MM.1S (cell line): ENCODE data around the gene BDP1.

Experiments used
- DNase-seq: peaks from one replicate; pipeline ENCODE4 v3.0.0-alpha.2; 2015
- H2AFZ ChIP-seq: fragments of 300-600 bp; sonication (generic); 2 replicates; pipeline ENCODE4 v1.6.0; 2016; ENCODE audit warnings: antibody characterized with exemption, low read length
- H3F3A ChIP-seq: fragments of 300-600 bp; sonication (generic); 2 replicates; pipeline ENCODE4 v1.6.1; 2016; ENCODE audit warnings: mild to moderate bottlenecking, antibody characterized with exemption, low read length, moderate library complexity, mixed read lengths; ENCODE audit not compliant: insufficient read depth
- H3K27ac ChIP-seq: fragments of 300-600 bp; sonication (generic); 2 replicates; pipeline ENCODE4 v1.5.1; 2016; ENCODE audit warnings: mild to moderate bottlenecking, low read length
- H3K27me3 ChIP-seq: fragments of 300-600 bp; sonication (generic); replicated peaks from 2 replicates; pipeline ENCODE4 v1.6.0; 2016; ENCODE audit warnings: low read length; ENCODE audit not compliant: insufficient read depth
- H3K36me3 ChIP-seq: fragments of 300-600 bp; sonication (generic); replicated peaks from 2 replicates; pipeline ENCODE4 v1.6.1; 2016; ENCODE audit warnings: mild to moderate bottlenecking, low read length, mixed read lengths; ENCODE audit not compliant: insufficient read depth
- H3K4me1 ChIP-seq: fragments of 300-600 bp; sonication (generic); 2 replicates; pipeline ENCODE4 v1.6.1; 2016; ENCODE audit warnings: low read length, mixed read lengths
- H3K4me2 ChIP-seq: fragments of 300-600 bp; sonication (generic); 2 replicates; pipeline ENCODE4 v1.6.0; 2016; ENCODE audit warnings: low read depth, low read length
- H3K4me3 ChIP-seq: fragments of 300-600 bp; sonication (generic); 2 replicates; pipeline ENCODE4 v1.5.1; 2016; ENCODE audit warnings: low read length, mixed read lengths
- H3K79me2 ChIP-seq: fragments of 300-600 bp; sonication (generic); 2 replicates; pipeline ENCODE4 v1.6.1; 2016; ENCODE audit warnings: mixed run types, low read length, mixed read lengths
- H3K9ac ChIP-seq: fragments of 300-600 bp; sonication (generic); 2 replicates; pipeline ENCODE4 v1.6.1; 2016; ENCODE audit warnings: low read length, mixed read lengths
- H3K9me2 ChIP-seq: fragments of 300-600 bp; sonication (generic); replicated peaks from 2 replicates; pipeline ENCODE4 v1.6.1; 2016; ENCODE audit warnings: mild to moderate bottlenecking, low read length, mixed read lengths; ENCODE audit not compliant: insufficient read depth
- H3K9me3 ChIP-seq: fragments of 300-600 bp; sonication (generic); replicated peaks from 2 replicates; pipeline ENCODE4 v1.6.1; 2016; ENCODE audit warnings: mild to moderate bottlenecking, low read length, mixed read lengths; ENCODE audit not compliant: insufficient read depth
- H4K20me1 ChIP-seq: fragments of 300-600 bp; sonication (generic); 2 replicates; pipeline ENCODE4 v1.6.1; 2016; ENCODE audit warnings: mild to moderate bottlenecking, low read length, moderate library complexity, mixed read lengths; ENCODE audit not compliant: insufficient read depth
- EZH2 ChIP-seq: fragments of 300-600 bp; sonication (generic); optimal IDR thresholded peaks from 2 replicates; pipeline ENCODE3; 2017; ENCODE audit warnings: low read depth, mild to moderate bottlenecking, antibody characterized with exemption, low read length, mixed read lengths
- EZH2phosphoT487 ChIP-seq: fragments of 300-600 bp; sonication (generic); IDR thresholded peaks from 2 replicates; pipeline ENCODE4 v1.6.1; 2018; ENCODE audit warnings: antibody characterized with exemption, low read length
- TF ChIP-seq, protein P1 (sequence below): fragments of 300-600 bp; sonication (generic); IDR thresholded peaks from 2 replicates; pipeline ENCODE4 v1.5.1; 2016; ENCODE audit warnings: antibody characterized with exemption, low read length, mixed read lengths

Gene BDP1

DNA sequence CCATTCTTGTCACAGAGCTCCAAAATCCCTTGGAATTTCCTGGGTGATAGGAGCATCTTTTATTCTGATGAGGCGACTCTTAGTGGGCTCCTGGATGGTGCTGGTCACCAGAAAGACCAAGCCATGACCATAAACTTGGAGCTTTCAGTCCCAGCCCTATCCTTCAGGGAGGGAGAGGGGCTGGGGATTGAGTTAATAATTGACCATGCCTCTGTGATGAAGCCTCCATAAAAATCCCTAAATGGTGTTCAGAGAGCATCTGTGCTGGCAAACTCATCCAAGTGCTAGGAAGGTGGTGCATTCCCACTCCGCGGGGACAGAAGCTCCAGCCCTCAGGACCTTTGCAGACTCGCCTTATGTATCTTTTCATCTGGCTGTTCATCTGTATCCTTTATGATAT is 160.4 kb downstream of the BDP1 start:
- Histone ChIP-seq H3K36me3 (no peaks in the 10 kb centered on the region), H3K27ac (no peak overlapping the region), H3F3A (no peaks in the 10 kb centered on the region), H3K79me2 (peaks cover 5% of the 10 kb centered on the region; the same call in 1 of the 2 replicates), H3K9ac (no peak overlapping the region), H3K9me3 (no peaks in the 10 kb centered on the region), H3K9me2 (no peaks in the 10 kb centered on the region), H3K4me3 (no peak overlapping the region), H4K20me1 (no peaks in the 10 kb centered on the region), H3K27me3 (no peaks in the 10 kb centered on the region), H3K4me2 (no peak overlapping the region), H3K4me1 (no peaks in the 10 kb centered on the region), H2AFZ (no peak overlapping the region)
- TF ChIP-seq EZH2 = no peak
- TF ChIP-seq, protein P1, sequence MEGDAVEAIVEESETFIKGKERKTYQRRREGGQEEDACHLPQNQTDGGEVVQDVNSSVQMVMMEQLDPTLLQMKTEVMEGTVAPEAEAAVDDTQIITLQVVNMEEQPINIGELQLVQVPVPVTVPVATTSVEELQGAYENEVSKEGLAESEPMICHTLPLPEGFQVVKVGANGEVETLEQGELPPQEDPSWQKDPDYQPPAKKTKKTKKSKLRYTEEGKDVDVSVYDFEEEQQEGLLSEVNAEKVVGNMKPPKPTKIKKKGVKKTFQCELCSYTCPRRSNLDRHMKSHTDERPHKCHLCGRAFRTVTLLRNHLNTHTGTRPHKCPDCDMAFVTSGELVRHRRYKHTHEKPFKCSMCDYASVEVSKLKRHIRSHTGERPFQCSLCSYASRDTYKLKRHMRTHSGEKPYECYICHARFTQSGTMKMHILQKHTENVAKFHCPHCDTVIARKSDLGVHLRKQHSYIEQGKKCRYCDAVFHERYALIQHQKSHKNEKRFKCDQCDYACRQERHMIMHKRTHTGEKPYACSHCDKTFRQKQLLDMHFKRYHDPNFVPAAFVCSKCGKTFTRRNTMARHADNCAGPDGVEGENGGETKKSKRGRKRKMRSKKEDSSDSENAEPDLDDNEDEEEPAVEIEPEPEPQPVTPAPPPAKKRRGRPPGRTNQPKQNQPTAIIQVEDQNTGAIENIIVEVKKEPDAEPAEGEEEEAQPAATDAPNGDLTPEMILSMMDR = no peak
- TF ChIP-seq EZH2phosphoT487 = no peak
- no peak for DNase-seq
